ENCODE data around the gene ZNF709.

DNA sequence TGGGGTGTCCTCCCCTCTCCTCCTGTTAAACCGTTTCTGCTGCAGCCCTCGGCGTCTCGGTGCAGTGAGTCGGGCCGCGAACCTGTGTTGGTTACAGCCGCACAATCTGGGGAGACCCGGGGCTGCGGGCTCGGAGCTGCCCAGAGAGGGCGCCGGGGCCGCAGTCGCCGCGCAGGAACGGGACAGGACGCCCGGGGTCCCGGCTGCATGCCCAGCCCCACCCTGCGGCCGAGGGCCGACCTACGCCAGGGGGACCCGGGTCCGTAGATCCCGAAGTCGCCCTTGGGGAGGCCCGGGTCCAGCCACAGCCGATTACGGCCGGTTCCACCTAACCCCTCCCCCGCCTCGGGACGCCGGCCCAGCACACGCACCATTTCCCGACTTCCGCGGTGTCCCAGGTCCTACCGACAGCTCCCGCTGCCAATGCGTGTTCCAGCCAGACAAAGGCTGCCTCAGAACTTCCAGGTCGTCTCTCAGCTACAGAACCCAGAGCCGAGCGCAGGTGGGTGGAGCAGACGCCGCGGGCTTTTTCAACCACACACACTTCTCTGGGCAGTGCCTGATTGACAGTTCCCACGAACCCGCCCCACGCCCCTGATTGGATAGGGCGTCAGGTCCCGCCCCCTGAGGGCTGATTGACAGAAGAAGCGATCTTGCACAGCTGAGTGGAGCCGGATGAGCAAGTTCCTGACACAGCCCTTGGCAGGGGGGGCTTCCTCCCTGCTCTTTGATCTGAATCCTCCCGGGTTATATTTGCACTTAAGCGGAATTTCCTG is 43.9 kb downstream of the ZNF709 start, which contains the start of gene ZNF443:
- TF ChIP-seq, protein P1, sequence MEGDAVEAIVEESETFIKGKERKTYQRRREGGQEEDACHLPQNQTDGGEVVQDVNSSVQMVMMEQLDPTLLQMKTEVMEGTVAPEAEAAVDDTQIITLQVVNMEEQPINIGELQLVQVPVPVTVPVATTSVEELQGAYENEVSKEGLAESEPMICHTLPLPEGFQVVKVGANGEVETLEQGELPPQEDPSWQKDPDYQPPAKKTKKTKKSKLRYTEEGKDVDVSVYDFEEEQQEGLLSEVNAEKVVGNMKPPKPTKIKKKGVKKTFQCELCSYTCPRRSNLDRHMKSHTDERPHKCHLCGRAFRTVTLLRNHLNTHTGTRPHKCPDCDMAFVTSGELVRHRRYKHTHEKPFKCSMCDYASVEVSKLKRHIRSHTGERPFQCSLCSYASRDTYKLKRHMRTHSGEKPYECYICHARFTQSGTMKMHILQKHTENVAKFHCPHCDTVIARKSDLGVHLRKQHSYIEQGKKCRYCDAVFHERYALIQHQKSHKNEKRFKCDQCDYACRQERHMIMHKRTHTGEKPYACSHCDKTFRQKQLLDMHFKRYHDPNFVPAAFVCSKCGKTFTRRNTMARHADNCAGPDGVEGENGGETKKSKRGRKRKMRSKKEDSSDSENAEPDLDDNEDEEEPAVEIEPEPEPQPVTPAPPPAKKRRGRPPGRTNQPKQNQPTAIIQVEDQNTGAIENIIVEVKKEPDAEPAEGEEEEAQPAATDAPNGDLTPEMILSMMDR (IDR thresholded peaks at IDR 0.05), result peak in 2 of 4 experiments; percentile 6 to 9
- no peak for TF ChIP-seq EP300 (IDR thresholded peaks at IDR 0.05)

Data from gastroesophageal sphincter (tissue), 3 donors.